ENCODE data around the gene ERVFRD-1.

GRCh38 chr6:11128608-11129007 lies 17.1 kb upstream of the ERVFRD-1 start:
- TF ChIP-seq CTCF (conservative IDR thresholded peaks at IDR 0.05; ENCODE audit: low read length) = no peak
- TF ChIP-seq EZH2phosphoT487 (IDR thresholded peaks at IDR 0.05; ENCODE audit: borderline replicate concordance) = no peak

Data from Loucy (cell line).